Measurements from ENCODE around the gene DHX16.

DHX16 gene

GRCh38 chr6:30691208-30691847, 18.5 kb upstream of the DHX16 start:
- DNase-seq = no peak

- peak; percentile 52 for DNase-seq
Observed at GRCh38 chr6:30690403-30691207, 17.8 kb upstream of the DHX16 start, which contains the start of gene NRM. Gene NRM (minus strand): TSS chr6:30690984. CDS start chr6:30690974, 10 bp downstream.

GRCh38 chr6:30689985-30690384, 17.2 kb upstream of the DHX16 start:
- DNase-seq = no peak

- DNase-seq = no peak
Observed at GRCh38 chr6:30689022-30689865, 16.4 kb upstream of the DHX16 start.

GRCh38 chr6:30688569-30688968, 15.8 kb upstream of the DHX16 start:
- no peak for DNase-seq

- no peak for DNase-seq
Observed at GRCh38 chr6:30687659-30688431, 15.0 kb upstream of the DHX16 start.

- DNase-seq = peak; percentile 49
Observed at GRCh38 chr6:30686908-30687658, 14.3 kb upstream of the DHX16 start.

GRCh38 chr6:30686009-30686907, 13.5 kb upstream of the DHX16 start, which contains the start of gene PPP1R18:
Gene PPP1R18 (minus strand): TSS chr6:30686645. CDS start chr6:30686018, 627 bp downstream.
- peak; percentile 67 for DNase-seq

- DNase-seq = no peak
Observed at GRCh38 chr6:30685157-30686008, 12.6 kb upstream of the DHX16 start.

- peak; percentile 33 for DNase-seq
Observed at GRCh38 chr6:30684386-30685156, 11.8 kb upstream of the DHX16 start.

GRCh38 chr6:30683980-30684338, 11.2 kb upstream of the DHX16 start:
- DNase-seq = no peak

- no peak for DNase-seq
Observed at GRCh38 chr6:30683183-30683979, 10.6 kb upstream of the DHX16 start.

GRCh38 chr6:30682143-30683117, 9.6 kb upstream of the DHX16 start:
- DNase-seq = peak; percentile 91

- DNase-seq = no peak
Observed at GRCh38 chr6:30681766-30682142, 8.9 kb upstream of the DHX16 start.

GRCh38 chr6:30679765-30680535, 7.1 kb upstream of the DHX16 start:
- DNase-seq = no peak
